Fibroblast of skin of left quadriceps (primary cell): ENCODE results near the gene MME.
"Not testable (repeated sequence)": the region's sequence is repeated elsewhere in the genome, so short reads cannot be mapped to it uniquely, and the experiment has no call there.

Experiments
- DNase-seq, 2 experiments: peaks; one replicate each; pipeline ENCODE4 v3.0.0-alpha.2; 2013; ENCODE audit warnings: low read depth in 2 of 2

MME gene

DNA sequence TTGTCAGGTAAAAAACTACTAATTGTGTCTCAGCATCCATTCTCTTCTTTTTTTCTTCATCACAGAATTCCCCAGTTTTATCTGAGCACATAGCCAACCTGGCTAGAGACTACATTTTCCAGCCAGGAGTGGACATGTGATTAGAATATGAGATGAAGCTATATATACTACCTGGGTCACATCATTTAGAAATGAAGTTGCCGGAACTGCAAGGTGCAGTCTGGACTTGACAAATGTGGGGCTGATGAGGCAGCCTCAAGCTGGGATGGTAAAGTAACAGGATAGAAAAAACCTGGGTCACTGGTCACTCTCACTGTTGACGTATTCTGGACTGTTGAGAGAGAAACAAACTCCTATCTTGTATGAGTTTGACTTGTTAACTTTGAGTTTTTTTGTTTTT, 113.7 kb downstream of the MME start:
- DNase-seq: no peak

GRCh38 chr3:155194973-155195957, 115.1 kb downstream of the MME start:
- no peak for DNase-seq

GRCh38 chr3:155196131-155197021, 116.3 kb downstream of the MME start:
- DNase-seq: no peak

DNA sequence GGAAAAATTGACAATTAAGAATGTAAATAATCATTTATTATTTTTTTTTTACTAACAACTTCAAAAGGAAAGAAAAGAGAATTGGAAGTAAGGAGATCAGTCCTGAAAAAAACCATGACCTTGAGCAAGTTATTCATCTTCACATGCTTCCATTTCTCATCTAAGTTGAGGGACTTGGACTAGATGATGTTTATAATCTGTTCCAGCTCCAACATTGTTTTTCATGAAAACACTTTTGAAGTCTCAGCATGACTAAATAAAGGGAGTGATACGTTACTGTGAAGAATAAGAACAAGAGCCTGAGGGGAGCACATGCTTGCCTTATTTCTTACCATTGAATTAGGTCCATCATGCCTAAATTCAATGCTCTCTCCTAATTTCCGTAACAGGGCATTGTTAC, 117.7 kb downstream of the MME start:
- DNase-seq: no peak

GRCh38 chr3:155202626-155203025, 122.5 kb downstream of the MME start:
- peak; percentile 94 to 95 for DNase-seq

GRCh38 chr3:155204851-155205250, 124.7 kb downstream of the MME start:
- no peak for DNase-seq

DNA sequence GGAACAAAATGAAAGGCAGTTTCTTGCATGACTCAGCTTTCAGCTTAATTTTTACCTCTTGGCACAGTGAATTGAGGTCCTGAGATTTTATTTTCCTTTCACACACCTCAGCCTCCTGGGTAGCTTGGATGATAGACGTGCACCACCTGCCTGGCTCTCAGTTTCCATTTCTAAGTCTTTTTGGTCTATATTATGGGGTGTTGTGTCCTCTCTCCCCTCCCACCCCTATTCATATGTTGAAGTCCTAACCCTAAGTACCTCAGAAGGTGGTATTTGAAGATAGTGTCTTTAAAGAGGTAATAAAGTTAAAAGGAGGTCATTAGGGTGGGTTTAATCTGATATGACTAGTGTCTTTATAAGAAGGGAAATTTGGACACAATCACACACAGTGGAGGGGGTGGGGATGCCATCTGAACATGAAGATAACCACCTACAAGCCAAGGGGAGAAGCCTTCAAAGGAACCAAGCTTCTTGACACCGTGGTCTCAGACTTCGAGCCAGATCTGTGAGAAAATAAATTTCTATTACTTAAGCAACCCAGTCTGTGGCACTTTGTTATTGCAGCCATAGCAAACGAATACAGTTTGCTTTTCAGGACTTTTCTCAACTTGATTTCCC, 128.2 kb downstream of the MME start:
- no peak for DNase-seq

DNA sequence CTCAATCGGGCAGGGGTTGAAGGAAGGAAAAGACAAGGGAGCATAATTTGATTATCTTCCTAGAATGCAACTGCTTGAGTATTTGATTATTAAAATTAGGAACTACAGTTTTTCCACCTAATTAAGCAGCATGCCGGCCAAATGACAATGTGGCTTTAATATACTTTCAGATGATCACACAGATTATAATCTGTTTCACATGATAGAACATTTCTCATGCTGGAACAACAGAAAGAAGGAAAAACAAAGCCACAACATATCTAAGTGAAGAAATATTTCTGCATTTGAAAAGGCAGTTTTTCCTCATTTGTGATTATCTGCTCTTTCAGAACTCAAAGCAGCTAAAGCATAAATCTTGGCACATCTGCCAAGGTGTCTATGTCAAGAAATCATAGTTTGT, 130.6 kb downstream of the MME start:
- no peak for DNase-seq

- DNase-seq: peak in 1 of 2 experiments; percentile 14
Measured at GRCh38 chr3:155211266-155211665, 131.1 kb downstream of the MME start.

- DNase-seq: no peak
Measured at GRCh38 chr3:155211940-155212339, 131.8 kb downstream of the MME start.

- DNase-seq: not testable (repeated sequence)
Measured at GRCh38 chr3:155216007-155216406, 135.9 kb downstream of the MME start.

GRCh38 chr3:155217591-155217990, 137.5 kb downstream of the MME start:
- peak; percentile 82 to 83 for DNase-seq

- DNase-seq: no peak
Measured at GRCh38 chr3:155218462-155218861, 138.3 kb downstream of the MME start.

GRCh38 chr3:155219106-155219505, 139.0 kb downstream of the MME start:
- no peak for DNase-seq

DNA sequence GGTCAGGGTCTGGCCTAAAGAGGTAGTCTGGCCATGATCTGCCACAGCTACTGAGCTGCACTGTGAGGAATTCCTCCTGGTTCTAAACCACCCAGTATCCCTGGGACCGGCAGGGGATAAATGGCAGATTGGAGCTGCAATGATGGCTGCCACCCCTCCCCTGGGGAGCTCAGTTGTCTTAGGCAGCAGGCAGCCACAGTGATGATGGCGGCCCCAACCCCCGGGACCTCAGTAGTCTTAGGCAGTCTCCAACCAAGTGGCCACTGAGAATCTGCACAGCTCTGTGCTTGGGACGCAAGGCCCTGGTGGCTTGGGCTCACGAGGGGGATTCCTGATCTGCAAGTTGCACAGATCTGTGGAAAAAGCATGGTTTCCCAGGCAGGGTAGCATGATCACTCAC, 145.3 kb downstream of the MME start:
- DNase-seq: no peak

DNA sequence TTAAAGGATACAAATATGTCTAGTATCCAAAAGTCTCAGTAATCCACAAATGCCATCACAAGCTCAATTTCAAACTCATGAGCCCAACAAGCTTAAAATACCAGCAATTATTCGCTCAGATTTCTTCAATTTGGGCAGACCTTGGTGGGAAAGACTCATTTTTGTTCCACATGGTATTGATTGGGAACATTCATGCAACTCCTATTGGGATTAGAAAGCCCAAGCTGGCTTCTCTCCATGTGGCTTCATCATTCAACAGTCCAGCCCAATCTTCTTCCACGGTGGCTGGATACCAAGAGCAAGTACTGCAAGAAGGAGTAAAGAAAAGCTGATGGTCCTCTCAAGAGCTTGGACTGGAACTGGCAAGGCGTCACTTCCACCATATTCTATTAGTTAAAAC, 147.0 kb downstream of the MME start:
- DNase-seq: no peak

DNA sequence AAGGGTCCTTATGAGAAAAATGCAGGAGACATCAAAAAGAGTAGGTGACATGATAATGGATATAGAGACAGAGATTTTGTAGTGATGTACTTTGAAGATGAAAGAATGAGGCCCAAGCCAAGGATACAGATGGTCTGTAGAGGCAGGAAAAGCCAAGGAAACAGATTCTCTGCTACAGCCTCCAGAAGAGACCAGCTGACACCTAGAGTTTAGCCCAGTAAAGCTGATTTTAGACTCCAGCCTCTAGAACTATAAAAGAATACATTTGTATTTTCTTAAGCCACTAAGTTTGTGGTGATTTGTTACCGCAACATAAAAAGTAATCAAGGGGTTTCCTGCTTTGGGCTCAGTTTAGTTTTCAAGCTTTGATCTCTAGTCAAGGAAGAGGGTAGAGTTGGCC, 148.6 kb downstream of the MME start:
- DNase-seq: no peak

DNA sequence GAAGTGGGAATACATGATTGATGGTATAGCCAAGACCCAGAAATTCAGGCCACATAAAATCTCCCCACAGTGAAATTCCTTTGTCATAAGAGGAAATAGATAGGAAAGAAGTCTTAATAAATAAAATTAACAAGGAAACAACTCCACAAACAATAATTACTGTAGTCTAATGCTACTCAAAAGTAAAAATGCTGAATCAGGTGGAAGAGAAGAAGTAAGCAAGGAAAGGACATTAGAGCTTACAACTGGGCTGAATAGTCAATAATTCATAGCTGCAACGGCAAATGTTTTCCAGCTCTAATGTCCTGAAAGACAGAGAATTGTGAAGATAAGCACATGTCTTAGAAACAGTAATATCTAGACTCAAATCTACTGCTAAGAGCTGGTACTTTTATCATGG, 149.0 kb downstream of the MME start:
- DNase-seq: no peak

DNA sequence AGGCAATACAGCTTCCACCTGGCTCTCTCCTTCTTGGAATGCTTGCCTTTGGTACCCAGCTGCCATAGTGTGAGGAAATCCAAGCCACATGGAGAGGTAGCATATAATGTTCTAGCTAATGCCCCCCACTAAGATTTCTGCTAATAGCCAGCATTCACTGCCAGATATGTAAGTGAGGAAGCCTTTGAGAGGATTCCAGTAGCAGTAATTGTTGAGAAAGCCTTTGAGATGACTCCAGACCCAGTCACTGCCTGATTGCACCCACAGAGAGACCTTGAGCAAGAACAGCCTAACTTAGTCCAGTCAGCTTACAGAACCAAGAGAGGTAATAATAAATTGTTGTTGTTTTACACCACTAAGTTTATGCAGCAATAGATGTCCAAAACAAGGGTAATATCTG, 150.3 kb downstream of the MME start:
- DNase-seq: no peak

DNA sequence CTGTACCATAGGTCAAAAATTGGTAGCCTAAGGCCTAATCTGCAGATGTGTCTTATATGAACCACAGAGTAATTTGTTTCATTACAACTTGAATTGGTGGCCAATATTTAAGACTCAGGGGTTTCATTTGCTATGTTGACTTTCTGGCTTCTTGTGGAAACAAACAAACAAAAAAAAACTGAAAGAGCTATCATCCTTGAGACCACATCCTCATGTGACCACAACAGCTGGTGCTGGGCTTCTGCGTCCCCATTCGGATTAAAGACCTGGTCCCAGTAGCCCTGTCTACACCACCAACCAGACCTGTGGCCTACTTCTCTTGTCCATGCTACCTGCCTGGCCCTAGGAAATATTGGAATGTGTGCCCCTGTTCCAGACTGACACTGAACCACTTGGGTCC, 151.7 kb downstream of the MME start:
- DNase-seq: no peak

DNA sequence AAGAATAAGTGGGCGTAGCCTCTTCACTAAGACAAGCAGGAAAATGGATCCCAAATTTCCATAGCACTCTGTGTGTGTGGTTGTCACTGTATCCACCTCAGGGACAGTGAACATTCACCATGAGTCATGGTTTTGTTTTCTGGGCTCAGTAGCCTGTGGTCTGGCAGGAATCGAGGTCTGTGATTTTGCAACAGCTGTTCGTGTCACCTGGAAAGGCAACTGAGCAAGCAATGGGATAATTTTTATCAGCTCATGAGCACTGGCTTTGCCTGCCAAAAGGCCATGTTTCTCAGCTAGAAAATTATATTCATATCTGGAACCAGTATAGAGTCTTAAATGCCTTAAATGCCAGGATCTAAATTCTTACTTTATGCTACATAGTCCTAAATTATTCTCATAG, 152.5 kb downstream of the MME start:
- peak; percentile 68 to 76 for DNase-seq

DNA sequence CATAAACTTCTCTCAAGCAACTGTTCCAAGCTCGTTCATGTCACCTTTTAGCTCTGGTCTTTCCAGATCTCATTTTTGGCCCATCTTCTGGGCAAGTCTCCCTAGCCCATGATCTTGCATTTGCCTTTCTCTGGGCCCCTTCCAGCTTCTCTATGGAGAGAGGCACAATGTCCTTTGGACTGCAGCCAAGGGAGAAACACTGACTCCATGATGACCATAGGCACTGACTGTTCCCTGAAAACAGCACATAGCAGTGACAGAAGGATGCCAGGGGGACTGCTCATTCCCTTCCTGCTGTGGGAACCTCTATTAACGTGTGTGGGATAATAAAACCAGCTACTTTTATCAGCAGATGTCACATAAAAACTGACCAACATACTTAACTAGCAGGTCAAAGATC, 153.1 kb downstream of the MME start:
- DNase-seq: no peak
